Activated CD8-positive, alpha-beta T cell treated with anti-CD3 and anti-CD28 coated beads for 36 hours (primary cell): Measurements from ENCODE around the gene SOS2. TPM values are rescaled to one million over a fixed set of nuclear protein-coding genes. Genes with fewer than 3 reads are reported as not detected.

Experiments used
- ATAC-seq: fragments of 200-7000 bp; cut with Tn5 transposase; one replicate; pipeline ENCODE4 v1.10.0; 2021; ENCODE audit warnings: mild to moderate bottlenecking, moderate library complexity
- CTCF ChIA-PET: fragments of 350-600 bp; sonication (Branson Sonifier 250); formaldehyde crosslinking; loops from one replicate; lab custom pipeline; 2021; ENCODE audit warnings: antibody characterized with exemption; lab: Charles Lee
- POLR2A ChIA-PET: fragments of 350-600 bp; sonication (Branson Sonifier 250); formaldehyde crosslinking; loops from one replicate; lab custom pipeline; 2021; ENCODE audit warnings: antibody characterized with exemption; lab: Charles Lee
- DNase-seq: peaks from one replicate; pipeline ENCODE4 v3.0.0-alpha.2; 2020
- H3K27ac Mint-ChIP-seq: one replicate; pipeline ENCODE4 v1.8.0; 2021; ENCODE audit warnings: mild to moderate bottlenecking, mixed read lengths
- H3K27me3 Mint-ChIP-seq: one replicate; pipeline ENCODE4 v1.8.0; 2021; ENCODE audit warnings: mixed read lengths
- H3K36me3 Mint-ChIP-seq: one replicate; pipeline ENCODE4 v1.8.0; 2021; ENCODE audit warnings: low read depth, mixed read lengths
- H3K4me1 Mint-ChIP-seq: one replicate; pipeline ENCODE4 v1.8.0; 2021; ENCODE audit warnings: low read depth, mixed read lengths
- H3K4me3 Mint-ChIP-seq: one replicate; pipeline ENCODE4 v1.8.0; 2021; ENCODE audit warnings: mild to moderate bottlenecking, moderate library complexity, mixed read lengths
- H3K9me3 Mint-ChIP-seq: one replicate; pipeline ENCODE4 v1.8.0; 2021; ENCODE audit warnings: mixed read lengths
- CTCF ChIP-seq: fragments of 200-600 bp; IDR thresholded peaks from one replicate; pipeline ENCODE4 v1.8.0; 2022; ENCODE audit warnings: antibody characterized with exemption, mild to moderate bottlenecking
- intact Hi-C: fragments of 100-400 bp; cut with micrococcal nuclease; formaldehyde crosslinking; loops from one replicate; pipeline ENCODE4 v1.10.0; 2022
- total RNA-seq, 2 experiments: library from RNA; stranded (reverse); gene quantifications; one replicate each; pipeline ENCODE4 v1.2.3, GENCODE V29; 2021

The SOS2 gene
- total RNA-seq, 2 experiments from 2014 or later: 14.7 to 16.4 TPM

- ChIA-PET CTCF (interaction anchor here (0.8 to 7.4 kb wide), 12 partner anchors 10 to 233 kb away, joined by 3 to 51 read pairs (median 4); partner anchors contain the start of gene NEMF), POLR2A (interaction anchor here (0.8 to 5.5 kb wide), 14 partner anchors 8 to 500 kb away, joined by 3 to 47 read pairs (median 4); partner anchors contain the start of genes ARF6 and RPS29)
- peak; percentile 24 for ATAC-seq
- Mint-ChIP-seq H3K4me3 (peak overlapping the region; percentile 56), H3K27me3 (no peaks in the 10 kb centered on the region), H3K9me3 (no peaks in the 10 kb centered on the region), H3K27ac (peak overlapping the region; percentile 98), H3K36me3 (peaks cover 17% of the 10 kb centered on the region), H3K4me1 (peaks cover 94% of the 10 kb centered on the region)
- no peak for TF ChIP-seq CTCF
- intact Hi-C loops: loop anchor here (2.0 kb wide), 1 partner anchor 47 kb away; no protein-coding TSS in a partner anchor
- peak; percentile 62 for DNase-seq
These were observed 145.6 kb downstream of the SOS2 start for GRCh38 chr14:50085570-50086320.

DNA sequence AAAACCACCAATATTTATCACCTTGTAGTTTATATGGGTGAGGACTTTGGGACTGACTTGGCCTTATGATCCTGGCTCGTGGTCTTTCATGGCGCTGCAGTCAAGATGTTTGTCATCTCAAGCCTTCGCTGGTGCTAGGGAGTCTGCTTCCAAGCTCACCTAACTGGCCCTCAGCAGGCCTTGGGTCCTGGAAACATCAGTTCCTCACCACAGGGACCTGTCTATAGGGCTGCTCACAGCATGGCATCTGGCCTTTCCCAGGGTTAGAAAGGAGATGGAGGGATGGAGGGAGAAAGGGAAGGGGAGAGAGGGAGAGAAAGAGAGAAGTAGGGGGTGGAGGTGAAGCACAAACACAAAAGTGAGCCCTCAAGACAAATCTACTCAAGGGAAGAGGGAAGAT is 146.7 kb downstream of the SOS2 start:
- H3K27me3 Mint-ChIP-seq: no peaks in the 10 kb centered on the region
- no peaks in the 10 kb centered on the region for H3K9me3 Mint-ChIP-seq
- intact Hi-C loops: loop anchor here (5.0 kb wide), 1 partner anchor 187 kb away; no protein-coding TSS in a partner anchor
- H3K4me3 Mint-ChIP-seq: peak overlapping the region; percentile 83
- peaks cover 14% of the 10 kb centered on the region for H3K36me3 Mint-ChIP-seq
- no peak for TF ChIP-seq CTCF
- POLR2A ChIA-PET: interaction anchor here (1.0 to 5.5 kb wide), 6 partner anchors 9 to 222 kb away, joined by 3 to 47 read pairs (median 6); partner anchors contain the start of gene ARF6
- CTCF ChIA-PET: interaction anchor here (1.3 to 1.4 kb wide), 3 partner anchors 20 to 46 kb away, joined by 3 to 7 read pairs (median 4); no protein-coding TSS in a partner anchor
- no peak for ATAC-seq
- no peak for DNase-seq
- H3K27ac Mint-ChIP-seq: peak overlapping the region; percentile 98
- H3K4me1 Mint-ChIP-seq: peaks cover 87% of the 10 kb centered on the region

- H3K4me3 Mint-ChIP-seq: peak overlapping the region; percentile 83
- no peaks in the 10 kb centered on the region for H3K9me3 Mint-ChIP-seq
- peaks cover 17% of the 10 kb centered on the region for H3K36me3 Mint-ChIP-seq
- TF ChIP-seq CTCF: no peak
- peaks cover 84% of the 10 kb centered on the region for H3K4me1 Mint-ChIP-seq
- intact Hi-C loops: loop anchor here (1.0 to 5.0 kb wide), 3 partner anchors 21 to 186 kb away; no protein-coding TSS in a partner anchor
- ATAC-seq (peak; percentile 68), DNase-seq (peak; percentile 80)
- ChIA-PET POLR2A (interaction anchor here (0.6 to 5.5 kb wide), 23 partner anchors 9 to 221 kb away, joined by 3 to 67 read pairs (median 8); partner anchors contain the start of genes ARF6 and VCPKMT), CTCF (interaction anchor here (1.0 to 3.4 kb wide), 11 partner anchors 12 to 231 kb away, joined by 3 to 30 read pairs (median 6); partner anchors contain the start of gene NEMF)
- H3K27ac Mint-ChIP-seq: peak overlapping the region; percentile 98
- H3K27me3 Mint-ChIP-seq: no peaks in the 10 kb centered on the region
These were observed 147.7 kb downstream of the SOS2 start for GRCh38 chr14:50083467-50084337.

- Mint-ChIP-seq H3K27me3 (no peaks in the 10 kb centered on the region), H3K9me3 (no peaks in the 10 kb centered on the region), H3K4me3 (peak overlapping the region; percentile 83), H3K36me3 (peaks cover 22% of the 10 kb centered on the region), H3K4me1 (peaks cover 77% of the 10 kb centered on the region), H3K27ac (peak overlapping the region; percentile 98)
- ATAC-seq (peak; percentile 70), DNase-seq (peak; percentile 96)
- CTCF ChIA-PET: interaction anchor here (1.0 to 3.4 kb wide), 19 partner anchors 11 to 230 kb away, joined by 3 to 30 read pairs (median 6); partner anchors contain the start of gene NEMF
- intact Hi-C loops: loop anchor here (1.0 to 5.0 kb wide), 3 partner anchors 21 to 186 kb away; no protein-coding TSS in a partner anchor
- POLR2A ChIA-PET: interaction anchor here (0.7 to 3.9 kb wide), 27 partner anchors 8 to 231 kb away, joined by 3 to 67 read pairs (median 7); partner anchors contain the start of genes ARF6 and VCPKMT
- no peak for TF ChIP-seq CTCF
These were observed 148.5 kb downstream of the SOS2 start for GRCh38 chr14:50082784-50083466.
